Liver (tissue), 9 donors: ENCODE results near the gene SAT2. TPM values are rescaled to one million over a fixed set of nuclear protein-coding genes. Genes with fewer than 3 reads are reported as not detected.

Experiments
- DNase-seq: peaks from one replicate; pipeline ENCODE4 v3.0.0-alpha.2; 2017; ENCODE audit warnings: low spot score
- H3K27ac ChIP-seq, 2 donors: one replicate each; pipeline ENCODE4 v1.7.0; 2013; ENCODE audit warnings: inconsistent platforms in 2 of 2, low read length in 2 of 2, control low read depth in 1 of 2, low read depth in 1 of 2, mild to moderate bottlenecking in 1 of 2
- H3K27me3 ChIP-seq, 4 donors: one replicate each; pipeline versions ENCODE4 v1.6.1 to v1.7.0; 2013; ENCODE audit warnings: low read length in 3 of 4, inconsistent platforms in 1 of 4, mild to moderate bottlenecking in 1 of 4, moderate library complexity in 1 of 4; ENCODE audit not compliant: control insufficient read depth in 4 of 4, insufficient read depth in 4 of 4
- H3K36me3 ChIP-seq, 4 donors: one replicate each; pipeline versions ENCODE4 v1.6.1 to v1.7.0; 2013; ENCODE audit warnings: low read length in 3 of 4, mild to moderate bottlenecking in 3 of 4, low read depth in 1 of 4, moderate library complexity in 1 of 4; ENCODE audit not compliant: control insufficient read depth in 4 of 4, insufficient read depth in 3 of 4
- H3K4me1 ChIP-seq, 4 donors: one replicate each; pipeline versions ENCODE4 v1.6.1 to v1.7.0; 2013; ENCODE audit warnings: low read length in 3 of 4, mild to moderate bottlenecking in 3 of 4, moderate library complexity in 1 of 4; ENCODE audit not compliant: control insufficient read depth in 4 of 4, insufficient read depth in 4 of 4
- H3K4me3 ChIP-seq, 3 donors: one replicate each; pipeline versions ENCODE4 v1.6.1 to v1.7.0; 2013; ENCODE audit warnings: low read length in 3 of 3, control low read depth in 1 of 3, low read depth in 1 of 3, mild to moderate bottlenecking in 1 of 3
- H3K9ac ChIP-seq, 2 donors: one replicate each; pipeline ENCODE4 v1.7.0; 2013; ENCODE audit warnings: low read length in 2 of 2, mild to moderate bottlenecking in 2 of 2, moderate library complexity in 2 of 2, control low read depth in 1 of 2, low read depth in 1 of 2
- H3K9me3 ChIP-seq, 4 donors: one replicate each; pipeline versions ENCODE4 v1.6.1 to v1.7.0; 2013; ENCODE audit warnings: low read length in 3 of 4; ENCODE audit not compliant: control insufficient read depth in 4 of 4
- CTCF ChIP-seq: fragments of 150-350 bp; IDR thresholded peaks from 2 replicates; pipeline ENCODE4 v1.5.1; 2017; ENCODE audit warnings: improper control_type of control experiment, low read depth, low read length; ENCODE audit not compliant: missing input control
- EGR1 ChIP-seq, 2 donors: IDR thresholded peaks; 2 replicates each; pipeline ENCODE4 v1.6.1; 2016 to 2018; ENCODE audit warnings: antibody characterized with exemption in 2 of 2, low read depth in 2 of 2
- FOXA1 ChIP-seq: IDR thresholded peaks from 2 replicates; pipeline ENCODE4 v1.6.1; 2016; ENCODE audit warnings: antibody characterized with exemption
- FOXA2 ChIP-seq: IDR thresholded peaks from 2 replicates; pipeline ENCODE4 v1.6.1; 2016; ENCODE audit warnings: antibody characterized with exemption
- HNF4G ChIP-seq: IDR thresholded peaks from 2 replicates; pipeline ENCODE4 v1.6.1; 2016; ENCODE audit warnings: antibody characterized with exemption
- JUND ChIP-seq, 2 donors: IDR thresholded peaks; 2 replicates each; pipeline ENCODE4 v1.6.1; 2016; ENCODE audit warnings: antibody characterized with exemption in 2 of 2
- MAX ChIP-seq: IDR thresholded peaks from 2 replicates; pipeline ENCODE4 v1.6.1; 2016; ENCODE audit warnings: antibody characterized with exemption
- NR2F2 ChIP-seq: IDR thresholded peaks from 2 replicates; pipeline ENCODE4 v1.6.1; 2016; ENCODE audit warnings: antibody characterized with exemption
- RAD21 ChIP-seq, 2 donors: IDR thresholded peaks; 2 replicates each; pipeline ENCODE4 v1.6.1; 2016; ENCODE audit warnings: antibody characterized with exemption in 2 of 2, mild to moderate bottlenecking in 2 of 2
- REST ChIP-seq: IDR thresholded peaks from 2 replicates; pipeline ENCODE4 v1.6.1; 2016; ENCODE audit warnings: antibody characterized with exemption, mild to moderate bottlenecking
- SP1 ChIP-seq: IDR thresholded peaks from 2 replicates; pipeline ENCODE4 v1.6.1; 2018; ENCODE audit warnings: antibody characterized with exemption, mild to moderate bottlenecking
- TAF1 ChIP-seq: conservative IDR thresholded peaks from 2 replicates; pipeline ENCODE4 v1.6.1; 2016; ENCODE audit warnings: antibody characterized with exemption, mild to moderate bottlenecking
- YY1 ChIP-seq: IDR thresholded peaks from 2 replicates; pipeline ENCODE4 v1.6.1; 2016; ENCODE audit warnings: antibody characterized with exemption, mild to moderate bottlenecking
- ZBTB33 ChIP-seq: IDR thresholded peaks from 2 replicates; pipeline ENCODE4 v1.6.1; 2016; ENCODE audit warnings: antibody characterized with exemption
- WGBS: extraction: QIAGEN DNeasy Blood & Tissue Kit; methylation state at CpG from one replicate; pipeline ENCODE4 v1.1.7; 2013; 5-methylcytosine and 5-hydroxymethylcytosine counted together
- polyA plus RNA-seq, 2 donors: library from polyadenylated mRNA; stranded (reverse) in 1 of 2; unstranded in 1 of 2; fragments of 200-250 nt in 1 of 2; fragments of >200 nt in 1 of 2; fragmentation: Nextera tagmentation in 1 of 2; extraction: Ambion mirVana in 1 of 2; gene quantifications; one replicate each; pipeline versions ENCODE4 v1.2.1 to v1.2.3, GENCODE V29; 2013 to 2015
- total RNA-seq, 2 donors: library from RNA; depleted of rRNA; stranded (reverse); fragments of >200 nt; gene quantifications; one replicate each; pipeline ENCODE4 v1.2.3, GENCODE V29; 2014
- donor health status: healthy.
- donor health status: healthy.
- donor health status: healthy.
- donor health status: healthy.
- donor health status: healthy.

SAT2 gene
- total and polyA plus RNA-seq, 4 donors, result 25.9 to 181 (median 106) TPM

GRCh38 chr17:7592422-7593021 is 35.1 kb downstream of the SAT2 start:
- no peak overlapping the region for H3K4me3 ChIP-seq
- peaks cover 22 to 71% (median 51%) of the 10 kb centered on the region in 4 donors for H3K36me3 ChIP-seq
- peaks cover 0 to 5% (median 0%) of the 10 kb centered on the region in 4 donors for H3K4me1 ChIP-seq
- no peak overlapping the region for H3K27ac ChIP-seq
- 94% methylated on average over 23 of the region's 23 CpGs for WGBS
- H3K9me3 ChIP-seq, result no peaks in the 10 kb centered on the region
- H3K27me3 ChIP-seq, result no peaks in the 10 kb centered on the region
- no peak for TF ChIP-seq REST
- TF ChIP-seq SP1, result no peak
- no peak for TF ChIP-seq YY1
- TF ChIP-seq FOXA1, result no peak
- TF ChIP-seq JUND (IDR thresholded peaks at IDR 0.05), result no peak
- no peak for TF ChIP-seq EGR1 (IDR thresholded peaks at IDR 0.05; ENCODE audit: low read depth in 2 of 2)
- TF ChIP-seq CTCF, result no peak
- no peak for TF ChIP-seq MAX
- TF ChIP-seq FOXA2, result no peak
- TF ChIP-seq RAD21 (IDR thresholded peaks at IDR 0.05), result no peak
- TF ChIP-seq HNF4G, result no peak
- no peak for TF ChIP-seq ZBTB33
- TF ChIP-seq TAF1, result no peak
- no peak for TF ChIP-seq NR2F2
- H3K9ac ChIP-seq, result no peak overlapping the region
- DNase-seq, result no peak

- TF ChIP-seq TAF1 (no peak), RAD21 (IDR thresholded peaks at IDR 0.05) (no peak), NR2F2 (no peak), SP1 (no peak), YY1 (no peak), REST (no peak)
Measured at GRCh38 chr17:7591596-7591995, 36.0 kb downstream of the SAT2 start.

More at GRCh38 chr17:7591596-7591995, 36.0 kb downstream of the SAT2 start:
- Histone ChIP-seq H3K9ac (no peak overlapping the region), H3K4me3 (no peak overlapping the region), H3K27me3 (no peaks in the 10 kb centered on the region), H3K27ac (no peak overlapping the region), H3K36me3 (peaks cover 24 to 70% (median 48%) of the 10 kb centered on the region in 4 donors), H3K4me1 (peaks cover 0 to 5% (median 0%) of the 10 kb centered on the region in 4 donors), H3K9me3 (no peaks in the 10 kb centered on the region)
- no peak for DNase-seq
- 93% methylated on average over 5 of the region's 5 CpGs for WGBS
